MM.1S (cell line): ENCODE measurements around the gene NAALADL2.

Source experiments
- EZH2 ChIP-seq: fragments of 300-600 bp; sonication (generic); optimal IDR thresholded peaks from 2 replicates; pipeline ENCODE3; 2017; ENCODE audit warnings: low read depth, mild to moderate bottlenecking, antibody characterized with exemption, low read length, mixed read lengths
- TF ChIP-seq, protein P1 (sequence below): fragments of 300-600 bp; sonication (generic); IDR thresholded peaks from 2 replicates; pipeline ENCODE4 v1.5.1; 2016; ENCODE audit warnings: antibody characterized with exemption, low read length, mixed read lengths

DNA sequence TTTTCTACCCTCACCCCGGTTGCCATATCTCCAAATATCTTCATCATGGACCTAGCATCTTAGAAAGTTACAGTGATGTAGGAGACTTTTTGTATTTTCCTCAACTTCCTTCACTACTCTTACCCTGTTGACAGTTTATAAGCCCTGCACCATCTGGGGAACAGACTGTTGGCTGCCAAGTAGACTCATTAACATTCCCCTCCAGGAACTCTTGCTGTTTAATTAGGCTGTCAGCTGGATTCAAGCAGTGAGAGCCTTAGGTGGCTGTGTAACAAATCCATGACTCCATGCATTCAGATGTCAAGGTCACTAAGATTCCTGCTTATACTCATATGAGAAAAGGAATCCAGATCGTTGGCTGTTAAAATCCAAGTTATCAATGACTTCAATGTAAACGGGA lies 198.3 kb downstream of the NAALADL2 start:
- TF ChIP-seq, protein P1, sequence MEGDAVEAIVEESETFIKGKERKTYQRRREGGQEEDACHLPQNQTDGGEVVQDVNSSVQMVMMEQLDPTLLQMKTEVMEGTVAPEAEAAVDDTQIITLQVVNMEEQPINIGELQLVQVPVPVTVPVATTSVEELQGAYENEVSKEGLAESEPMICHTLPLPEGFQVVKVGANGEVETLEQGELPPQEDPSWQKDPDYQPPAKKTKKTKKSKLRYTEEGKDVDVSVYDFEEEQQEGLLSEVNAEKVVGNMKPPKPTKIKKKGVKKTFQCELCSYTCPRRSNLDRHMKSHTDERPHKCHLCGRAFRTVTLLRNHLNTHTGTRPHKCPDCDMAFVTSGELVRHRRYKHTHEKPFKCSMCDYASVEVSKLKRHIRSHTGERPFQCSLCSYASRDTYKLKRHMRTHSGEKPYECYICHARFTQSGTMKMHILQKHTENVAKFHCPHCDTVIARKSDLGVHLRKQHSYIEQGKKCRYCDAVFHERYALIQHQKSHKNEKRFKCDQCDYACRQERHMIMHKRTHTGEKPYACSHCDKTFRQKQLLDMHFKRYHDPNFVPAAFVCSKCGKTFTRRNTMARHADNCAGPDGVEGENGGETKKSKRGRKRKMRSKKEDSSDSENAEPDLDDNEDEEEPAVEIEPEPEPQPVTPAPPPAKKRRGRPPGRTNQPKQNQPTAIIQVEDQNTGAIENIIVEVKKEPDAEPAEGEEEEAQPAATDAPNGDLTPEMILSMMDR = no peak
- TF ChIP-seq EZH2 = no peak
